ENCODE measurements around the gene RIBC2.

DNA sequence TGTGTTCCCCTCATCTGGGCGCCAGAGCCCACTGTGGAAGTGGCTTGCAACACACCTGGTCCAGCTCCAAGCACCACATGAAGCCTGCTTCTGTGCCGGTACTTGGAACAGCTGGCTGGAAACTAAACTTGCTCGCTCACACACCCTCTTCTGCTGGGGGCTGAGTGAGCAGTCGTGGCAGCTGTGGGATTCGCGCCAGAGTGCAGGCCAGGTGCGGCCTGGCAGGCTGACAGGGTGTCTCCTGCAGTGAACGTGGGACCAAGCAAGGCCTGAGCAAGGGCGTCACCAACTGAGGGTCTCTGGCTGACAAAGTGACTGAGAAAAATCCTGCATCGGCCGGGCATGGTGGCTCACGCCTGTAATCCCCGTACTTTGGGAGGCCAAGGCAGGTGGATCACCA, 15.3 kb upstream of the RIBC2 start:
- TF ChIP-seq, protein P1, sequence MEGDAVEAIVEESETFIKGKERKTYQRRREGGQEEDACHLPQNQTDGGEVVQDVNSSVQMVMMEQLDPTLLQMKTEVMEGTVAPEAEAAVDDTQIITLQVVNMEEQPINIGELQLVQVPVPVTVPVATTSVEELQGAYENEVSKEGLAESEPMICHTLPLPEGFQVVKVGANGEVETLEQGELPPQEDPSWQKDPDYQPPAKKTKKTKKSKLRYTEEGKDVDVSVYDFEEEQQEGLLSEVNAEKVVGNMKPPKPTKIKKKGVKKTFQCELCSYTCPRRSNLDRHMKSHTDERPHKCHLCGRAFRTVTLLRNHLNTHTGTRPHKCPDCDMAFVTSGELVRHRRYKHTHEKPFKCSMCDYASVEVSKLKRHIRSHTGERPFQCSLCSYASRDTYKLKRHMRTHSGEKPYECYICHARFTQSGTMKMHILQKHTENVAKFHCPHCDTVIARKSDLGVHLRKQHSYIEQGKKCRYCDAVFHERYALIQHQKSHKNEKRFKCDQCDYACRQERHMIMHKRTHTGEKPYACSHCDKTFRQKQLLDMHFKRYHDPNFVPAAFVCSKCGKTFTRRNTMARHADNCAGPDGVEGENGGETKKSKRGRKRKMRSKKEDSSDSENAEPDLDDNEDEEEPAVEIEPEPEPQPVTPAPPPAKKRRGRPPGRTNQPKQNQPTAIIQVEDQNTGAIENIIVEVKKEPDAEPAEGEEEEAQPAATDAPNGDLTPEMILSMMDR (IDR thresholded peaks at IDR 0.05; ENCODE audit: low read length): no peak
- TF ChIP-seq EZH2phosphoT487 (IDR thresholded peaks at IDR 0.05; ENCODE audit: low read length): no peak
- TF ChIP-seq EZH2 (optimal IDR thresholded peaks at IDR 0.05; ENCODE audit: low read depth, low read length): no peak
